ENCODE results near the gene PTBP1. TPM values are rescaled to one million over a fixed set of nuclear protein-coding genes. Genes with fewer than 3 reads are reported as not detected.

PTBP1 gene
- total and polyA plus RNA-seq, 2 donors (not counting 3 experiments of a cell fraction or from before 2014, with no cell fraction given): 382 to 623 TPM

DNA sequence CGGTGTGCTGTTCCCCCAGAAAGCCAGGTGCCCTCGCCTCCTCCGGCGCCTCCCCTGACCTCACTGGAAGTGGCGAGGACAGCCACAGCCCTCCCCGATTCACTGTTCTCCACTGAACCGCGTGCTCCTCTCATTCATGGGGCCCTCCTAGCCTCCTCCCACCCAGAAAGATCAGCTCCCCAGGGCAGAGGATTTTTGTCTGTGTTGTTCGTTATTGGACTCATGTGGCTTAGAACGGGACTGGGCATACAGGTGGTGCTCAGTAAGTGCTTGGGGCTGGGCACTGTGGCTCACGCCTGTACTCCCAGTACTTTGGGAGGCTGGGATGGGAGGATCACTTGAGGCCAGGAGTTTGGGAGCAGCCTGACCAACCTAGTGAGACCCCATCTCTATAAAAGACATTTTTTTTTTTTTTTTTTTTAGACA lies 47.3 kb downstream of the PTBP1 start:
- intact Hi-C loops (cut with micrococcal nuclease): no loop called here

More for the DNA sequence above, 47.3 kb downstream of the PTBP1 start:
- H3K27me3 ChIP-seq (ENCODE audit: control insufficient read depth in 2 of 2, insufficient read depth in 2 of 2, low read length in 2 of 2): peaks cover 0 to 6% of the 10 kb centered on the region in 2 experiments
- BruUV-seq (replicated peaks): no TSS peak
- H3K27ac ChIP-seq (ENCODE audit: insufficient read depth, low read depth, low read length): no peak overlapping the region
- no peaks in the 10 kb centered on the region for H3K9me3 ChIP-seq (replicated peaks; ENCODE audit: control insufficient read depth, insufficient read depth, low read length)
- no peak overlapping the region for H3K9ac ChIP-seq (replicated peaks; ENCODE audit: extremely low read depth, insufficient read depth, low read length)
- no peaks in the 10 kb centered on the region for H3K9me1 ChIP-seq (replicated peaks; ENCODE audit: control insufficient read depth, extremely low read depth, insufficient read depth, low read length)
- POLR2A ChIA-PET: no interaction called here
- no peaks in the 10 kb centered on the region for H3K4me1 ChIP-seq (ENCODE audit: control insufficient read depth, extremely low read depth, insufficient read depth, low read length)
- no peak for TF ChIP-seq MYC (IDR thresholded peaks at IDR 0.05; ENCODE audit: low read depth, low read length)
- no peak for TF ChIP-seq FOS (IDR thresholded peaks at IDR 0.05; ENCODE audit: borderline replicate concordance, insufficient read depth, low read length)
- no peak for TF ChIP-seq POLR2A (IDR thresholded peaks at IDR 0.05; ENCODE audit: low read depth, low read length)
- no peak for TF ChIP-seq EZH2 (IDR thresholded peaks at IDR 0.05; ENCODE audit: borderline replicate concordance, low read depth, low read length, severe bottlenecking)
- no peak for TF ChIP-seq GATA2 (IDR thresholded peaks at IDR 0.05; ENCODE audit: insufficient read depth, insufficient read length, low read depth, low read length)
- TF ChIP-seq, protein P1, sequence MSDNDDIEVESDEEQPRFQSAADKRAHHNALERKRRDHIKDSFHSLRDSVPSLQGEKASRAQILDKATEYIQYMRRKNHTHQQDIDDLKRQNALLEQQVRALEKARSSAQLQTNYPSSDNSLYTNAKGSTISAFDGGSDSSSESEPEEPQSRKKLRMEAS (IDR thresholded peaks at IDR 0.05; ENCODE audit: insufficient read depth, insufficient read length): no peak
- TF ChIP-seq JUN (IDR thresholded peaks at IDR 0.05; ENCODE audit: borderline replicate concordance, insufficient read depth, insufficient read length, low read depth): no peak
- TF ChIP-seq, protein P2, sequence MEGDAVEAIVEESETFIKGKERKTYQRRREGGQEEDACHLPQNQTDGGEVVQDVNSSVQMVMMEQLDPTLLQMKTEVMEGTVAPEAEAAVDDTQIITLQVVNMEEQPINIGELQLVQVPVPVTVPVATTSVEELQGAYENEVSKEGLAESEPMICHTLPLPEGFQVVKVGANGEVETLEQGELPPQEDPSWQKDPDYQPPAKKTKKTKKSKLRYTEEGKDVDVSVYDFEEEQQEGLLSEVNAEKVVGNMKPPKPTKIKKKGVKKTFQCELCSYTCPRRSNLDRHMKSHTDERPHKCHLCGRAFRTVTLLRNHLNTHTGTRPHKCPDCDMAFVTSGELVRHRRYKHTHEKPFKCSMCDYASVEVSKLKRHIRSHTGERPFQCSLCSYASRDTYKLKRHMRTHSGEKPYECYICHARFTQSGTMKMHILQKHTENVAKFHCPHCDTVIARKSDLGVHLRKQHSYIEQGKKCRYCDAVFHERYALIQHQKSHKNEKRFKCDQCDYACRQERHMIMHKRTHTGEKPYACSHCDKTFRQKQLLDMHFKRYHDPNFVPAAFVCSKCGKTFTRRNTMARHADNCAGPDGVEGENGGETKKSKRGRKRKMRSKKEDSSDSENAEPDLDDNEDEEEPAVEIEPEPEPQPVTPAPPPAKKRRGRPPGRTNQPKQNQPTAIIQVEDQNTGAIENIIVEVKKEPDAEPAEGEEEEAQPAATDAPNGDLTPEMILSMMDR (IDR thresholded peaks at IDR 0.05; ENCODE audit: extremely low read depth in 1 of 2, insufficient read depth in 1 of 2, low read depth in 1 of 2, low read length in 2 of 2): no peak
- no peak for TF ChIP-seq POLR2AphosphoS5 (IDR thresholded peaks at IDR 0.05; ENCODE audit: insufficient read depth, low read depth, low read length)
- H3K4me3 ChIP-seq (replicated peaks in 1 of 3; ENCODE audit: insufficient read depth in 1 of 3, low read depth in 1 of 3, low read length in 3 of 3): no peak overlapping the region
- DNase-seq (ENCODE audit: low read depth, low spot score): no peak
- H3K36me3 ChIP-seq (ENCODE audit: control insufficient read depth in 2 of 2, extremely low read depth in 1 of 2, insufficient read depth in 2 of 2, low read length in 2 of 2): no peaks in the 10 kb centered on the region
- H3K4me2 ChIP-seq (ENCODE audit: insufficient read depth, low read length): no peak overlapping the region
- no peaks in the 10 kb centered on the region for H3K79me2 ChIP-seq (ENCODE audit: control insufficient read depth, insufficient read depth, low read length)
- FAIRE-seq: no peak
- no peak overlapping the region for H2AFZ ChIP-seq (ENCODE audit: low read depth, low read length)
- CTCF ChIA-PET: no interaction called here
- dilution Hi-C loops (cut with MboI; ENCODE audit: extremely low pct_ligation_motif_present, low sequenced_read_pairs): no loop called here
- H4K20me1 ChIP-seq (replicated peaks; ENCODE audit: control insufficient read depth, extremely low read depth, insufficient read depth, low read length): no peaks in the 10 kb centered on the region

Data from endothelial cell of umbilical vein (primary cell).